LNCaP clone FGC (cell line): ENCODE measurements around the gene FOXL3.

Experiments
- DNase-seq: peaks from one replicate; pipeline ENCODE4 v3.0.0-alpha.2; 2011; ENCODE audit warnings: low read depth
- H3K4me3 ChIP-seq: 2 replicates; pipeline ENCODE4 v1.5.1; 2011; ENCODE audit warnings: mild to moderate bottlenecking, low read depth, low read length, control low read depth
- CTCF ChIP-seq: IDR thresholded peaks from 2 replicates; pipeline ENCODE4 v1.5.1; 2012; ENCODE audit warnings: mild to moderate bottlenecking; ENCODE audit not compliant: control insufficient read depth, insufficient read depth; ENCODE audit errors: extremely low read depth

FOXL3 gene

GRCh38 chr7:326273-326672 lies 36.3 kb downstream of the FOXL3 start:
- DNase-seq, result no peak
- TF ChIP-seq CTCF, result no peak
- no peak overlapping the region for H3K4me3 ChIP-seq

GRCh38 chr7:326809-327232 lies 36.9 kb downstream of the FOXL3 start:
- DNase-seq, result no peak
- no peak for TF ChIP-seq CTCF
- no peak overlapping the region for H3K4me3 ChIP-seq

- TF ChIP-seq CTCF, result no peak
- DNase-seq, result no peak
- no peak overlapping the region for H3K4me3 ChIP-seq
Measured at GRCh38 chr7:327233-327931, 37.4 kb downstream of the FOXL3 start.

GRCh38 chr7:327991-328702 lies 38.2 kb downstream of the FOXL3 start:
- H3K4me3 ChIP-seq, result no peak overlapping the region
- DNase-seq, result no peak
- TF ChIP-seq CTCF, result no peak

GRCh38 chr7:329691-330281 lies 39.8 kb downstream of the FOXL3 start:
- no peak for TF ChIP-seq CTCF
- no peak overlapping the region for H3K4me3 ChIP-seq
- no peak for DNase-seq

GRCh38 chr7:330511-331230 lies 40.7 kb downstream of the FOXL3 start:
- H3K4me3 ChIP-seq, result no peak overlapping the region

More at GRCh38 chr7:330511-331230, 40.7 kb downstream of the FOXL3 start:
- TF ChIP-seq CTCF, result no peak
- no peak for DNase-seq
